HepG2 (cell line): Measurements from ENCODE around the gene CALD1. TPM values are rescaled to one million over a fixed set of nuclear protein-coding genes. Genes with fewer than 3 reads are reported as not detected.

Source experiments
- ATAD3A ChIP-seq: sonication (generic); formaldehyde crosslinking; IDR thresholded peaks from 2 replicates; pipeline ENCODE4 v1.4.0; 2020; ENCODE audit warnings: missing genetic modification reagents
- GTF3A ChIP-seq: sonication (generic); formaldehyde crosslinking; conservative IDR thresholded peaks from 2 replicates; pipeline ENCODE4 v1.4.0; 2020; ENCODE audit warnings: mild to moderate bottlenecking, missing genetic modification reagents
- HOXA5 ChIP-seq: sonication (generic); formaldehyde crosslinking; IDR thresholded peaks from 2 replicates; pipeline ENCODE4 v1.4.0; 2020; ENCODE audit warnings: missing genetic modification reagents
- NFKB2 ChIP-seq: sonication (generic); formaldehyde crosslinking; IDR thresholded peaks from 2 replicates; pipeline ENCODE4 v1.4.0; 2020; ENCODE audit warnings: missing genetic modification reagents, borderline replicate concordance
- PBX3 ChIP-seq: sonication (generic); formaldehyde crosslinking; IDR thresholded peaks from 2 replicates; pipeline ENCODE4 v1.8.1; 2023; ENCODE audit warnings: missing genetic modification reagents, inconsistent platforms, borderline replicate concordance
- PHF21A ChIP-seq: sonication (generic); formaldehyde crosslinking; IDR thresholded peaks from 2 replicates; pipeline ENCODE4 v1.5.0; 2020; ENCODE audit warnings: mild to moderate bottlenecking, missing genetic modification reagents
- RFXANK ChIP-seq: IDR thresholded peaks from 2 replicates; pipeline ENCODE4 v1.6.1; 2016
- SOX13 ChIP-seq, 3 experiments: fragments of 450-650 bp in 1 of 3; sonication (generic) in 1 of 3; formaldehyde crosslinking in 1 of 3; IDR thresholded peaks in 2 of 3; conservative IDR thresholded peaks in 1 of 3; 2 replicates each; pipeline versions ENCODE4 v1.5.0 to v1.6.1; 2016 to 2020; ENCODE audit warnings: antibody characterized with exemption in 1 of 3, mild to moderate bottlenecking in 1 of 3, missing compliant biosample characterization in 1 of 3, missing genetic modification reagents in 1 of 3, moderate library complexity in 1 of 3
- THAP11 ChIP-seq: IDR thresholded peaks from 2 replicates; pipeline ENCODE4 v1.6.1; 2016; ENCODE audit warnings: missing biosample characterization, missing genetic modification reagents
- ZNF562 ChIP-seq: sonication (generic); formaldehyde crosslinking; IDR thresholded peaks from 2 replicates; pipeline ENCODE4 v1.8.0; 2022; ENCODE audit warnings: missing genetic modification reagents, borderline replicate concordance
- ZNF784 ChIP-seq: sonication (generic); formaldehyde crosslinking; IDR thresholded peaks from 2 replicates; pipeline ENCODE4 v1.5.1; 2020; ENCODE audit warnings: missing genetic modification reagents, mild to moderate bottlenecking, borderline replicate concordance
- polyA plus RNA-seq, 8 experiments: library from polyadenylated mRNA; depleted of rRNA in 3 of 8; stranded (reverse) in 7 of 8; unstranded in 1 of 8; fragments of >200 nt; fragmentation: Illumina TruSeq in 4 of 8; extraction: Trizol in 4 of 8; gene quantifications; 2 replicates each; pipeline versions ENCODE4 v1.2.1 to v1.2.3, GENCODE V29; 2011 to 2016; ENCODE audit warnings: low read depth in 4 of 8, missing spikeins in 1 of 8, mixed read lengths in 1 of 8; ENCODE audit not compliant: insufficient read depth in 1 of 8
- total RNA-seq, 5 experiments: library from RNA; depleted of rRNA; stranded (reverse); fragments of >200 nt; fragmentation: Illumina TruSeq; extraction: Trizol; gene quantifications; 2 replicates each; pipeline ENCODE4 v1.2.3, GENCODE V29; 2016; ENCODE audit warnings: low read depth in 1 of 5
- TF ChIP-seq, protein P1 (sequence below): sonication (generic); formaldehyde crosslinking; IDR thresholded peaks from 2 replicates; pipeline ENCODE4 v1.5.1; 2020; ENCODE audit warnings: mild to moderate bottlenecking, moderate library complexity, missing genetic modification reagents
- TF ChIP-seq, protein P2 (sequence below): sonication (generic); formaldehyde crosslinking; IDR thresholded peaks from 2 replicates; pipeline ENCODE4 v1.4.0; 2020; ENCODE audit warnings: missing genetic modification reagents, borderline replicate concordance
- TF ChIP-seq, protein P3 (sequence below): IDR thresholded peaks from 2 replicates; pipeline ENCODE4 v1.6.1; 2012; ENCODE audit warnings: low read depth, low read length, improper control_type of control experiment
- TF ChIP-seq, protein P4 (sequence below), 2 experiments: sonication (generic) in 1 of 2; formaldehyde crosslinking in 1 of 2; IDR thresholded peaks; 2 replicates each; pipeline versions ENCODE4 v1.5.1 to v1.6.1; 2011 to 2020; ENCODE audit warnings: borderline replicate concordance in 1 of 2, low read depth in 1 of 2, low read length in 1 of 2, mild to moderate bottlenecking in 1 of 2, missing genetic modification reagents in 1 of 2, moderate library complexity in 1 of 2

Gene CALD1
- total and polyA plus RNA-seq, 2 of the 13 experiments (the other 11 are each of a cell fraction or from before 2014, with no cell fraction given), result 53.0 to 112 TPM

- TF ChIP-seq ATAD3A (no peak), PBX3 (no peak), GTF3A (CRISPR knock-in tag) (no peak), HOXA5 (0 out of 2 replicates have a peak, but pooled peaks have one; percentile 36), PHF21A (CRISPR knock-in tag) (no peak), ZNF562 (CRISPR knock-in tag) (no peak), THAP11 (CRISPR knock-in tag) (peak; percentile 27; the same call in 1 of the 2 replicates), ZNF784 (CRISPR knock-in tag) (no peak), RFXANK (CRISPR knock-in tag) (0 out of 2 replicates have a peak, but pooled peaks have one; percentile 37), NFKB2 (CRISPR knock-in tag) (peak; percentile 89; the same call in 1 of the 2 replicates), SOX13 (IDR thresholded peaks at IDR 0.05) (peak; percentile 28; the same call in 1 of the 2 replicates), SOX13 (CRISPR knock-in tag; conservative IDR thresholded peaks at IDR 0.05 in 1 of 2, IDR thresholded peaks at IDR 0.05 in 1 of 2) (peak in 1 of 2 experiments; percentile 82; a peak in 2 of 4 replicates)
- TF ChIP-seq, protein P1, sequence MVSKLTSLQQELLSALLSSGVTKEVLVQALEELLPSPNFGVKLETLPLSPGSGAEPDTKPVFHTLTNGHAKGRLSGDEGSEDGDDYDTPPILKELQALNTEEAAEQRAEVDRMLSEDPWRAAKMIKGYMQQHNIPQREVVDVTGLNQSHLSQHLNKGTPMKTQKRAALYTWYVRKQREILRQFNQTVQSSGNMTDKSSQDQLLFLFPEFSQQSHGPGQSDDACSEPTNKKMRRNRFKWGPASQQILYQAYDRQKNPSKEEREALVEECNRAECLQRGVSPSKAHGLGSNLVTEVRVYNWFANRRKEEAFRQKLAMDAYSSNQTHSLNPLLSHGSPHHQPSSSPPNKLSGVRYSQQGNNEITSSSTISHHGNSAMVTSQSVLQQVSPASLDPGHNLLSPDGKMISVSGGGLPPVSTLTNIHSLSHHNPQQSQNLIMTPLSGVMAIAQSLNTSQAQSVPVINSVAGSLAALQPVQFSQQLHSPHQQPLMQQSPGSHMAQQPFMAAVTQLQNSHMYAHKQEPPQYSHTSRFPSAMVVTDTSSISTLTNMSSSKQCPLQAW (CRISPR knock-in tag), result peak; percentile 83
- TF ChIP-seq, protein P2, sequence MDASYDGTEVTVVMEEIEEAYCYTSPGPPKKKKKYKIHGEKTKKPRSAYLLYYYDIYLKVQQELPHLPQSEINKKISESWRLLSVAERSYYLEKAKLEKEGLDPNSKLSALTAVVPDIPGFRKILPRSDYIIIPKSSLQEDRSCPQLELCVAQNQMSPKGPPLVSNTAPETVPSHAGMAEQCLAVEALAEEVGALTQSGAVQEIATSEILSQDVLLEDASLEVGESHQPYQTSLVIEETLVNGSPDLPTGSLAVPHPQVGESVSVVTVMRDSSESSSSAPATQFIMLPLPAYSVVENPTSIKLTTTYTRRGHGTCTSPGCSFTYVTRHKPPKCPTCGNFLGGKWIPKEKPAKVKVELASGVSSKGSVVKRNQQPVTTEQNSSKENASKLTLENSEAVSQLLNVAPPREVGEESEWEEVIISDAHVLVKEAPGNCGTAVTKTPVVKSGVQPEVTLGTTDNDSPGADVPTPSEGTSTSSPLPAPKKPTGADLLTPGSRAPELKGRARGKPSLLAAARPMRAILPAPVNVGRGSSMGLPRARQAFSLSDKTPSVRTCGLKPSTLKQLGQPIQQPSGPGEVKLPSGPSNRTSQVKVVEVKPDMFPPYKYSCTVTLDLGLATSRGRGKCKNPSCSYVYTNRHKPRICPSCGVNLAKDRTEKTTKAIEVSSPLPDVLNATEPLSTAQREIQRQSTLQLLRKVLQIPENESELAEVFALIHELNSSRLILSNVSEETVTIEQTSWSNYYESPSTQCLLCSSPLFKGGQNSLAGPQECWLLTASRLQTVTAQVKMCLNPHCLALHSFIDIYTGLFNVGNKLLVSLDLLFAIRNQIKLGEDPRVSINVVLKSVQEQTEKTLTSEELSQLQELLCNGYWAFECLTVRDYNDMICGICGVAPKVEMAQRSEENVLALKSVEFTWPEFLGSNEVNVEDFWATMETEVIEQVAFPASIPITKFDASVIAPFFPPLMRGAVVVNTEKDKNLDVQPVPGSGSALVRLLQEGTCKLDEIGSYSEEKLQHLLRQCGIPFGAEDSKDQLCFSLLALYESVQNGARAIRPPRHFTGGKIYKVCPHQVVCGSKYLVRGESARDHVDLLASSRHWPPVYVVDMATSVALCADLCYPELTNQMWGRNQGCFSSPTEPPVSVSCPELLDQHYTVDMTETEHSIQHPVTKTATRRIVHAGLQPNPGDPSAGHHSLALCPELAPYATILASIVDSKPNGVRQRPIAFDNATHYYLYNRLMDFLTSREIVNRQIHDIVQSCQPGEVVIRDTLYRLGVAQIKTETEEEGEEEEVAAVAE, result 0 out of 2 replicates have a peak, but pooled peaks have one; percentile 70
- TF ChIP-seq, protein P3, sequence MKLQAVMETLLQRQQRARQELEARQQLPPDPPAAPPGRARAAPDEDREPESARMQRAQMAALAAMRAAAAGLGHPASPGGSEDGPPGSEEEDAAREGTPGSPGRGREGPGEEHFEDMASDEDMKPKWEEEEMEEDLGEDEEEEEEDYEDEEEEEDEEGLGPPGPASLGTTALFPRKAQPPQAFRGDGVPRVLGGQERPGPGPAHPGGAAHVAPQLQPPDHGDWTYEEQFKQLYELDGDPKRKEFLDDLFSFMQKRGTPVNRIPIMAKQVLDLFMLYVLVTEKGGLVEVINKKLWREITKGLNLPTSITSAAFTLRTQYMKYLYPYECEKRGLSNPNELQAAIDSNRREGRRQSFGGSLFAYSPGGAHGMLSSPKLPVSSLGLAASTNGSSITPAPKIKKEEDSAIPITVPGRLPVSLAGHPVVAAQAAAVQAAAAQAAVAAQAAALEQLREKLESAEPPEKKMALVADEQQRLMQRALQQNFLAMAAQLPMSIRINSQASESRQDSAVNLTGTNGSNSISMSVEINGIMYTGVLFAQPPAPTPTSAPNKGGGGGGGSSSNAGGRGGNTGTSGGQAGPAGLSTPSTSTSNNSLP, result peak; percentile 63; the same call in 1 of the 2 replicates
- TF ChIP-seq, protein P4, sequence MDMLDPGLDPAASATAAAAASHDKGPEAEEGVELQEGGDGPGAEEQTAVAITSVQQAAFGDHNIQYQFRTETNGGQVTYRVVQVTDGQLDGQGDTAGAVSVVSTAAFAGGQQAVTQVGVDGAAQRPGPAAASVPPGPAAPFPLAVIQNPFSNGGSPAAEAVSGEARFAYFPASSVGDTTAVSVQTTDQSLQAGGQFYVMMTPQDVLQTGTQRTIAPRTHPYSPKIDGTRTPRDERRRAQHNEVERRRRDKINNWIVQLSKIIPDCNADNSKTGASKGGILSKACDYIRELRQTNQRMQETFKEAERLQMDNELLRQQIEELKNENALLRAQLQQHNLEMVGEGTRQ (IDR thresholded peaks at IDR 0.05; ENCODE audit: low read depth, low read length), result peak; percentile 76
- TF ChIP-seq, protein P4 (CRISPR knock-in tag; IDR thresholded peaks at IDR 0.05; ENCODE audit: borderline replicate concordance), result peak; percentile 78; the same call in 1 of the 2 replicates
These were observed 111.8 kb downstream of the CALD1 start (continued) for GRCh38 chr7:134891262-134891695.
